Measurements from ENCODE around the gene ITGB1.

Gene ITGB1

DNA sequence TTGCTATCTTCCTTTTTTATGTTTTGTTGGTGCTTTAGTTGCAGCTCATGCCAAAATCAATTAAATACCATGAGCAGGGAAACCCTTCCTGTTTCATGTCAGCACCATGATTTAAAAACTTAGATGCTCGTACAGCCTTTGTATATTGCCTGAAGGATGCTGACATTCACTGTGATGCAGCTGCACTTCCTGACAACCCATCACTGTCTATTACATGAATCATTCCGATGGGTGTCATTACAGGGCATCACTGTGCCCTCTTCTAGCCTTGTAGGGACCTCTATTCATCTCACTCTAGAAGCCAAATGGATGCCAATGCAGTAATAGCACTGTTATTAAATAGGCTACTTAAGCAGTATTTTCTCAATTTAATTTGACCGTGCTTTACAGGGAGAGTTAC is 18.3 kb upstream of the ITGB1 start:
- POLR2A ChIA-PET = no interaction called here

DNA sequence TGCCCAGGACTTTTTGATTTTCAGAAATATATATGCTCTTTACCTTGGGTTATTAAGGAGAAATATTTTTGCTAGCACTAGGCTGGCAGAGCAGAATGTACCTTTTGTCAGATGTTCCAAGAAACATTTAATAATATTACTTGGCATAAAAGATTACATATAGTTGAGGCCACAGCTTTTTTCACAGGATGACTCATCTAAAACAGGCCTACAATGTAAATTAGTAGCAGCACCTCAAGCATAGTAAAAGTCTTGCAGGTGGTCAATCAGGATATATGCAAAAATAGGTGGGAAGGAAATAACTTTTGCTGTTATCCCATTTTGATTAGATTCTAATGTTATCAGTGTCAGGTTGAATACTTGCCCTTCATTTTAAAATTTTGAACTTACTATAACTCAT is 14.9 kb upstream of the ITGB1 start:
- POLR2A ChIA-PET = no interaction called here
- CTCF ChIA-PET = no interaction called here
- DNase-seq (ENCODE audit: low read depth, low spot score) = no peak
- no peak overlapping the region for H3K4me3 ChIP-seq (ENCODE audit: low read depth, low read length)
- TF ChIP-seq, protein P1, sequence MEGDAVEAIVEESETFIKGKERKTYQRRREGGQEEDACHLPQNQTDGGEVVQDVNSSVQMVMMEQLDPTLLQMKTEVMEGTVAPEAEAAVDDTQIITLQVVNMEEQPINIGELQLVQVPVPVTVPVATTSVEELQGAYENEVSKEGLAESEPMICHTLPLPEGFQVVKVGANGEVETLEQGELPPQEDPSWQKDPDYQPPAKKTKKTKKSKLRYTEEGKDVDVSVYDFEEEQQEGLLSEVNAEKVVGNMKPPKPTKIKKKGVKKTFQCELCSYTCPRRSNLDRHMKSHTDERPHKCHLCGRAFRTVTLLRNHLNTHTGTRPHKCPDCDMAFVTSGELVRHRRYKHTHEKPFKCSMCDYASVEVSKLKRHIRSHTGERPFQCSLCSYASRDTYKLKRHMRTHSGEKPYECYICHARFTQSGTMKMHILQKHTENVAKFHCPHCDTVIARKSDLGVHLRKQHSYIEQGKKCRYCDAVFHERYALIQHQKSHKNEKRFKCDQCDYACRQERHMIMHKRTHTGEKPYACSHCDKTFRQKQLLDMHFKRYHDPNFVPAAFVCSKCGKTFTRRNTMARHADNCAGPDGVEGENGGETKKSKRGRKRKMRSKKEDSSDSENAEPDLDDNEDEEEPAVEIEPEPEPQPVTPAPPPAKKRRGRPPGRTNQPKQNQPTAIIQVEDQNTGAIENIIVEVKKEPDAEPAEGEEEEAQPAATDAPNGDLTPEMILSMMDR (IDR thresholded peaks at IDR 0.05; ENCODE audit: insufficient read depth, low read length, missing control alignments) = no peak

More for the DNA sequence above, 18.3 kb upstream of the ITGB1 start:
- H3K4me3 ChIP-seq (ENCODE audit: low read depth, low read length) = no peak overlapping the region
- CTCF ChIA-PET = no interaction called here
- no peak for DNase-seq (ENCODE audit: low read depth, low spot score)
- TF ChIP-seq, protein P1 (IDR thresholded peaks at IDR 0.05; ENCODE audit: insufficient read depth, low read length, missing control alignments) = no peak

DNA sequence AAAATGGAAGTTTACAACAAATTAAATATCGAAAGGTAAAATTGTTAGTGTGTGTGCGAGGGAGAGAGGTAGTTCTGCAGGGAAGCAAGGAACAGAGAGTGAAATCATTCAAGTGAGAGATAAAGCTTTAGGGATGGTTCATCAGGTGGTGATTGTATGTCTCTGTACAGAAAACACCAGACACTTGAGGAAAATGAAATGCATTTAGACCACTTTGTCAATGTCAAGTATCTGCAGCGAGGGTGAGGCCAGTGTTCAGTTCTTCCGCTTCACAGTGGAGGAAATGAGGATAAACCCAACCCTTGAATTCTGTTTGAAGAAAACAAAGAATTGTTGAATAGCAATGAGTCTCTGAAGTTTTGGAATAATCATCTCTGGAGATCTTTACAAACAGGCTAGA is 14.4 kb upstream of the ITGB1 start:
- ChIA-PET CTCF (no interaction called here), POLR2A (interaction anchor here (1.4 kb wide), 1 partner anchor 8 kb away, joined by 4 read pairs; no protein-coding TSS in a partner anchor)
- DNase-seq (ENCODE audit: low read depth, low spot score) = no peak
- H3K4me3 ChIP-seq (ENCODE audit: low read depth, low read length) = no peak overlapping the region
- TF ChIP-seq, protein P1 (IDR thresholded peaks at IDR 0.05; ENCODE audit: insufficient read depth, low read length, missing control alignments) = no peak

DNA sequence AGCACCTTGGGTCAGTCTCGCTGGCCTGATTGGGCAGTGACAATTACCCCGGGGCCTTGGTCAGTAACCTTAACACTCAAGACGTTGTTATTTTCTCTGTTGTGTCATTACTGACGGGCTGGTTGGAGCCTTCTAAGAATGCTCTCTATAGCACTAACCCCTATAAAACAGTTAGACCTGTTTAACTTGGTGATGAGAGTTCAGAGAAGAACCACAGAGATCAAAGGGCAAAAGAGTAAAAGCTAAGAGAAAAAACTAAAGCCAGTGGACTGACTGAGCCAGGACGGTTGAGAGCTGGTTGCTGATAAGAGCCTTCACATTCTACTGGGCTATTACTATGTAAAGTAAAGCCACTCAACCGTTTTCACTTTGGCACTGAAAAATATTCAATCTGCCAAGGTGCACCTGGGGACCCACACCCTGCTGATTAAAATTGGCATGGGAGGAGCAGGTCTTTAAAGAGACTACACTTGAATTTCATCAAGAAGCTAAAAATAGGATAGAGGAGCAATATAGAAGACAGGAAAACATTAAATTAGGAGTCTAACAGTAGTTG is 13.6 kb upstream of the ITGB1 start:
- POLR2A ChIA-PET = interaction anchor here (1.4 kb wide), 1 partner anchor 9 kb away, joined by 4 read pairs; no protein-coding TSS in a partner anchor
- TF ChIP-seq, protein P1 (IDR thresholded peaks at IDR 0.05; ENCODE audit: insufficient read depth, low read length, missing control alignments) = no peak
- no peak for DNase-seq (ENCODE audit: low read depth, low spot score)
- CTCF ChIA-PET = no interaction called here
- H3K4me3 ChIP-seq (ENCODE audit: low read depth, low read length) = no peak overlapping the region

DNA sequence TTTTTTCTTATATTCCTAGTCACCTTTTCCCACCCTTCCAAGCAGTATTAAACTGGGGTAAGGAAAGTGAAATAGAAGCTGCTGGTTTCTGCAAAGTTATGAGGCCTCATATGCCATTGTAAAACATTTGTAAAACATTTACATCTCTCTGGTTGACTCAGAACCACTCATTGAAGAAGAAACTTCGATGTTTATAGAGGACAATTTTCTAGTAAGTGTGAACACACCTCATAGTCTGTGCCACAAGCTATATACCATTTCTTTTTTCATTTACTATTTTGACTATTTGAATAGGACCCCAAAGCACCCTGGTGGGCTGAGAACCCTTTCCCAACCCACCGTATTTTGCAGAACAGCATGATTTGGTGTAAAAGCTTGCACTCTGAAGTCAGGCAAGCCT is 12.9 kb upstream of the ITGB1 start:
- H3K4me3 ChIP-seq (ENCODE audit: low read depth, low read length) = no peak overlapping the region
- POLR2A ChIA-PET = interaction anchor here (1.4 kb wide), 1 partner anchor 10 kb away, joined by 4 read pairs; no protein-coding TSS in a partner anchor
- CTCF ChIA-PET = no interaction called here
- TF ChIP-seq, protein P1 (IDR thresholded peaks at IDR 0.05; ENCODE audit: insufficient read depth, low read length, missing control alignments) = no peak
- no peak for DNase-seq (ENCODE audit: low read depth, low spot score)

DNA sequence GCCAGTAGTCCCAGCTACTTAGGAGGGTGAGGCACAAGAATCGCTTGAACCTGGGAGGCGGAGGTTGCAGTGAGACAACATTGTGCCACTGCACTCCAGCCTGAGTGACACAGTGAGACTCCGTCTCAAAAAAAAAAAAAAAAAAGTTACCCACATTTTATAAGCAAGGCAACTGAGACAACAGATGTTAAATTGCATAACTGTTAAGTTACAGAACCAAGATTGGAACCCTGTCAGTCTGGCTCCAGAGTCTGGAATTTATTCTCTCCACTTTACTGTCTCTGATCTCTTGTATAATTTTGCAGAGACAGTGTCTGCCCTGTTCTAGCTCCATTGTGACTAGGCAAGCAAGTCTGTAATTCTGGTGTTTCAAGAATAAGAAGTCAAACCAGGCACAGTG is 6.2 kb upstream of the ITGB1 start:
- ChIA-PET CTCF (no interaction called here), POLR2A (interaction anchor here (0.7 to 1.4 kb wide), 4 partner anchors 16 to 69 kb away, joined by 3 to 4 read pairs (median 4); no protein-coding TSS in a partner anchor)
- TF ChIP-seq, protein P1 (IDR thresholded peaks at IDR 0.05; ENCODE audit: insufficient read depth, low read length, missing control alignments) = no peak
- H3K4me3 ChIP-seq (ENCODE audit: low read depth, low read length) = no peak overlapping the region
- no peak for DNase-seq (ENCODE audit: low read depth, low spot score)

All from AG04449 (cell line).